Neural progenitor cell (in vitro differentiated cells): ENCODE measurements around the gene ZBTB20.

ENCODE experiments used
- CTCF ChIP-seq: fragments of 200-600 bp; sonication (generic); IDR thresholded peaks from 2 replicates; pipeline ENCODE4 v1.5.1; 2017; ENCODE audit warnings: antibody characterized with exemption, mild to moderate bottlenecking
- EZH2 ChIP-seq: fragments of 200-600 bp; sonication (generic); IDR thresholded peaks from 2 replicates; pipeline ENCODE4 v1.6.1; 2017; ENCODE audit warnings: antibody characterized with exemption, mild to moderate bottlenecking, moderate library complexity
- EZH2phosphoT487 ChIP-seq: fragments of 200-600 bp; sonication (generic); IDR thresholded peaks from 2 replicates; pipeline ENCODE4 v1.6.1; 2017; ENCODE audit warnings: antibody characterized with exemption

- TF ChIP-seq CTCF, result no peak
- no peak for TF ChIP-seq EZH2
- no peak for TF ChIP-seq EZH2phosphoT487
Observed at GRCh38 chr3:114596147-114596546, 550.9 kb downstream of the ZBTB20 start.
